Choroid plexus epithelial cell (primary cell): ENCODE data around the gene SDCBP2.

Experiments used
- DNase-seq: peaks from one replicate; pipeline ENCODE4 v3.0.0-alpha.2; 2010; ENCODE audit warnings: low read depth
- H3K4me3 ChIP-seq: 2 replicates; pipeline ENCODE4 v1.5.1; 2011; ENCODE audit warnings: low read depth, mild to moderate bottlenecking, control low read depth, low read length, moderate library complexity
- CTCF ChIP-seq: conservative IDR thresholded peaks from 2 replicates; pipeline ENCODE4 v1.5.1; 2011; ENCODE audit warnings: low read depth, mild to moderate bottlenecking, control low read depth, inconsistent platforms, low read length, moderate library complexity

The SDCBP2 gene

GRCh38 chr20:1278993-1279392, 49.9 kb downstream of the SDCBP2 start:
- H3K4me3 ChIP-seq = no peak overlapping the region
- no peak for TF ChIP-seq CTCF
- no peak for DNase-seq

- no peak for DNase-seq
- no peak overlapping the region for H3K4me3 ChIP-seq
- TF ChIP-seq CTCF = no peak
These were observed 51.2 kb downstream of the SDCBP2 start for GRCh38 chr20:1277529-1278322.

- DNase-seq = no peak
- TF ChIP-seq CTCF = no peak
- no peak overlapping the region for H3K4me3 ChIP-seq
These were observed 53.0 kb downstream of the SDCBP2 start for GRCh38 chr20:1275919-1276318.

GRCh38 chr20:1274485-1275311, 54.2 kb downstream of the SDCBP2 start:
- no peak for DNase-seq
- TF ChIP-seq CTCF = no peak
- no peak overlapping the region for H3K4me3 ChIP-seq

GRCh38 chr20:1273366-1273765, 55.6 kb downstream of the SDCBP2 start:
- TF ChIP-seq CTCF = no peak
- DNase-seq = no peak
- H3K4me3 ChIP-seq = no peak overlapping the region

- no peak overlapping the region for H3K4me3 ChIP-seq
- TF ChIP-seq CTCF = no peak
- no peak for DNase-seq
These were observed 56.4 kb downstream of the SDCBP2 start for GRCh38 chr20:1272368-1273100.
